HepG2 (cell line): ENCODE data around the gene FAM174C. TPM values are rescaled to one million over a fixed set of nuclear protein-coding genes. Genes with fewer than 3 reads are reported as not detected.

Source experiments
- AGO2 ChIP-seq: fragments of 200-400 bp; formaldehyde crosslinking; optimal IDR thresholded peaks from 2 replicates; pipeline ENCODE3; 2017; ENCODE audit warnings: mild to moderate bottlenecking, low read depth, low read length, moderate library complexity
- BCL6 ChIP-seq: IDR thresholded peaks from 2 replicates; pipeline ENCODE4 v1.6.1; 2016; ENCODE audit warnings: missing genetic modification reagents, missing compliant biosample characterization
- CAMTA2 ChIP-seq: sonication (generic); formaldehyde crosslinking; IDR thresholded peaks from 2 replicates; pipeline ENCODE4 v1.4.0; 2020; ENCODE audit warnings: mild to moderate bottlenecking, missing genetic modification reagents, borderline replicate concordance
- CC2D1A ChIP-seq: sonication (generic); formaldehyde crosslinking; IDR thresholded peaks from 2 replicates; pipeline ENCODE4 v1.8.1; 2023; ENCODE audit warnings: mild to moderate bottlenecking, missing genetic modification reagents
- NCOA2 ChIP-seq: sonication (generic); formaldehyde crosslinking; IDR thresholded peaks from 2 replicates; pipeline ENCODE4 v1.8.0; 2022; ENCODE audit warnings: inconsistent platforms
- NFYC ChIP-seq: IDR thresholded peaks from 2 replicates; pipeline ENCODE4 v1.6.1; 2016; ENCODE audit warnings: missing genetic modification reagents, missing compliant biosample characterization
- PHF8 ChIP-seq: sonication (generic); formaldehyde crosslinking; IDR thresholded peaks from 2 replicates; pipeline ENCODE4 v1.5.0; 2020; ENCODE audit warnings: missing genetic modification reagents
- POLR2A ChIP-seq, 2 experiments: IDR thresholded peaks; 2 replicates each; pipeline ENCODE4 v1.6.1; 2011; ENCODE audit warnings: low read depth in 2 of 2, low read length in 2 of 2, mild to moderate bottlenecking in 1 of 2, moderate library complexity in 1 of 2; ENCODE audit not compliant: insufficient read depth in 1 of 2
- RELA ChIP-seq: sonication (generic); formaldehyde crosslinking; IDR thresholded peaks from 2 replicates; pipeline ENCODE4 v1.4.0; 2020; ENCODE audit warnings: missing genetic modification reagents
- RFX1 ChIP-seq: fragments of 450-650 bp; IDR thresholded peaks from 2 replicates; pipeline ENCODE4 v1.6.1; 2017
- YEATS2 ChIP-seq: sonication (generic); formaldehyde crosslinking; IDR thresholded peaks from 2 replicates; pipeline ENCODE4 v1.4.0; 2020; ENCODE audit warnings: missing genetic modification reagents, borderline replicate concordance
- ZBTB7A ChIP-seq: sonication (generic); formaldehyde crosslinking; IDR thresholded peaks from 2 replicates; pipeline ENCODE4 v1.8.0; 2022; ENCODE audit warnings: mild to moderate bottlenecking, missing genetic modification reagents
- ZMYM4 ChIP-seq: sonication (generic); formaldehyde crosslinking; IDR thresholded peaks from 2 replicates; pipeline ENCODE4 v1.8.1; 2023; ENCODE audit warnings: mild to moderate bottlenecking, missing genetic modification reagents
- ZNF138 ChIP-seq: sonication (generic); formaldehyde crosslinking; IDR thresholded peaks from 2 replicates; pipeline ENCODE4 v1.5.0; 2020; ENCODE audit warnings: mild to moderate bottlenecking, low read depth, missing genetic modification reagents
- ZNF180 ChIP-seq: sonication (generic); formaldehyde crosslinking; IDR thresholded peaks from 2 replicates; pipeline ENCODE4 v1.4.0; 2020; ENCODE audit warnings: low read depth, missing genetic modification reagents, borderline replicate concordance
- ZNF335 ChIP-seq: sonication (generic); formaldehyde crosslinking; IDR thresholded peaks from 2 replicates; pipeline ENCODE4 v1.4.0; 2020; ENCODE audit warnings: missing genetic modification reagents
- ZNF780A ChIP-seq: sonication (generic); formaldehyde crosslinking; IDR thresholded peaks from 2 replicates; pipeline ENCODE4 v1.8.0; 2022; ENCODE audit warnings: mild to moderate bottlenecking, missing genetic modification reagents, moderate library complexity
- ZNF83 ChIP-seq: sonication (generic); formaldehyde crosslinking; IDR thresholded peaks from 2 replicates; pipeline ENCODE4 v1.4.0; 2020; ENCODE audit warnings: missing genetic modification reagents, mild to moderate bottlenecking, borderline replicate concordance
- ZSCAN22 ChIP-seq: sonication (generic); formaldehyde crosslinking; IDR thresholded peaks from 2 replicates; pipeline ENCODE4 v1.4.0; 2020; ENCODE audit warnings: mild to moderate bottlenecking, missing genetic modification reagents
- polyA plus RNA-seq, 8 experiments: library from polyadenylated mRNA; depleted of rRNA in 3 of 8; stranded (reverse) in 7 of 8; unstranded in 1 of 8; fragments of >200 nt; fragmentation: Illumina TruSeq in 4 of 8; extraction: Trizol in 4 of 8; gene quantifications; 2 replicates each; pipeline versions ENCODE4 v1.2.1 to v1.2.3, GENCODE V29; 2011 to 2016; ENCODE audit warnings: low read depth in 4 of 8, missing spikeins in 1 of 8, mixed read lengths in 1 of 8; ENCODE audit not compliant: insufficient read depth in 1 of 8
- total RNA-seq, 5 experiments: library from RNA; depleted of rRNA; stranded (reverse); fragments of >200 nt; fragmentation: Illumina TruSeq; extraction: Trizol; gene quantifications; 2 replicates each; pipeline ENCODE4 v1.2.3, GENCODE V29; 2016; ENCODE audit warnings: low read depth in 1 of 5
- TF ChIP-seq, protein P1 (sequence below): sonication (generic); formaldehyde crosslinking; IDR thresholded peaks from 2 replicates; pipeline ENCODE4 v1.8.0; 2022; ENCODE audit warnings: low read depth, missing genetic modification reagents
- TF ChIP-seq, protein P2 (sequence below): sonication (generic); formaldehyde crosslinking; IDR thresholded peaks from 2 replicates; pipeline ENCODE4 v1.5.0; 2020; ENCODE audit warnings: mild to moderate bottlenecking, missing genetic modification reagents, moderate library complexity
- TF ChIP-seq, protein P3 (sequence below): sonication (generic); formaldehyde crosslinking; IDR thresholded peaks from 2 replicates; pipeline ENCODE4 v1.4.0; 2020; ENCODE audit warnings: missing genetic modification reagents
- TF ChIP-seq, protein P4 (sequence below): sonication (generic); formaldehyde crosslinking; IDR thresholded peaks from 2 replicates; pipeline ENCODE4 v1.4.0; 2020; ENCODE audit warnings: missing genetic modification reagents
- TF ChIP-seq, protein P5 (sequence below): sonication (generic); formaldehyde crosslinking; IDR thresholded peaks from 2 replicates; pipeline ENCODE4 v1.4.0; 2020; ENCODE audit warnings: mild to moderate bottlenecking, missing genetic modification reagents

Gene FAM174C
- total and polyA plus RNA-seq, 2 of the 13 experiments (the other 11 are each of a cell fraction or from before 2014, with no cell fraction given), result 19.5 to 31.3 TPM

GRCh38 chr19:1264801-1265614, 10.3 kb upstream of the FAM174C start (continued):
- TF ChIP-seq, protein P1, sequence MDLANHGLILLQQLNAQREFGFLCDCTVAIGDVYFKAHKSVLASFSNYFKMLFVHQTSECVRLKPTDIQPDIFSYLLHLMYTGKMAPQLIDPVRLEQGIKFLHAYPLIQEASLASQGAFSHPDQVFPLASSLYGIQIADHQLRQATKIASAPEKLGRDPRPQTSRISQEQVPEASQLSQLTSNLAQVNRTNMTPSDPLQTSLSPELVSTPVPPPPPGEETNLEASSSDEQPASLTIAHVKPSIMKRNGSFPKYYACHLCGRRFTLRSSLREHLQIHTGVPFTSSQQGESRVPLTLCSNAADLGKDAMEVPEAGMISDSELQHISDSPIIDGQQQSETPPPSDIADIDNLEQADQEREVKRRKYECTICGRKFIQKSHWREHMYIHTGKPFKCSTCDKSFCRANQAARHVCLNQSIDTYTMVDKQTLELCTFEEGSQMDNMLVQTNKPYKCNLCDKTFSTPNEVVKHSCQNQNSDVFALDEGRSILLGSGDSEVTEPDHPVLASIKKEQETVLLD, result no peak
- TF ChIP-seq ZNF180 (CRISPR knock-in tag) (no peak), AGO2 (peak; percentile 17), ZNF335 (peak; percentile 89), CAMTA2 (no peak), YEATS2 (CRISPR knock-in tag) (0 out of 2 replicates have a peak, but pooled peaks have one; percentile 27), NFYC (CRISPR knock-in tag) (0 out of 2 replicates have a peak, but pooled peaks have one; percentile 8), ZNF138 (CRISPR knock-in tag) (no peak), PHF8 (CRISPR knock-in tag) (peak; percentile 57; the same call in 1 of the 2 replicates), RFX1 (peak; percentile 44; the same call in 1 of the 2 replicates), NCOA2 (CRISPR knock-in tag) (peak; percentile 78), ZMYM4 (CRISPR knock-in tag) (peak; percentile 43; the same call in 1 of the 2 replicates), POLR2A (IDR thresholded peaks at IDR 0.05; ENCODE audit: insufficient read depth in 1 of 2, low read depth in 2 of 2, low read length in 2 of 2) (no peak), ZSCAN22 (CRISPR knock-in tag) (no peak), RELA (CRISPR knock-in tag) (peak; percentile 52; the same call in 1 of the 2 replicates), ZNF83 (CRISPR knock-in tag) (peak; percentile 91; the same call in 1 of the 2 replicates), ZNF780A (CRISPR knock-in tag) (no peak; the same call in 1 of the 2 replicates), BCL6 (CRISPR knock-in tag) (peak; percentile 82; the same call in 1 of the 2 replicates), ZBTB7A (CRISPR knock-in tag) (peak; percentile 98), CC2D1A (CRISPR knock-in tag) (0 out of 2 replicates have a peak, but pooled peaks have one; percentile 49)
- TF ChIP-seq, protein P2, sequence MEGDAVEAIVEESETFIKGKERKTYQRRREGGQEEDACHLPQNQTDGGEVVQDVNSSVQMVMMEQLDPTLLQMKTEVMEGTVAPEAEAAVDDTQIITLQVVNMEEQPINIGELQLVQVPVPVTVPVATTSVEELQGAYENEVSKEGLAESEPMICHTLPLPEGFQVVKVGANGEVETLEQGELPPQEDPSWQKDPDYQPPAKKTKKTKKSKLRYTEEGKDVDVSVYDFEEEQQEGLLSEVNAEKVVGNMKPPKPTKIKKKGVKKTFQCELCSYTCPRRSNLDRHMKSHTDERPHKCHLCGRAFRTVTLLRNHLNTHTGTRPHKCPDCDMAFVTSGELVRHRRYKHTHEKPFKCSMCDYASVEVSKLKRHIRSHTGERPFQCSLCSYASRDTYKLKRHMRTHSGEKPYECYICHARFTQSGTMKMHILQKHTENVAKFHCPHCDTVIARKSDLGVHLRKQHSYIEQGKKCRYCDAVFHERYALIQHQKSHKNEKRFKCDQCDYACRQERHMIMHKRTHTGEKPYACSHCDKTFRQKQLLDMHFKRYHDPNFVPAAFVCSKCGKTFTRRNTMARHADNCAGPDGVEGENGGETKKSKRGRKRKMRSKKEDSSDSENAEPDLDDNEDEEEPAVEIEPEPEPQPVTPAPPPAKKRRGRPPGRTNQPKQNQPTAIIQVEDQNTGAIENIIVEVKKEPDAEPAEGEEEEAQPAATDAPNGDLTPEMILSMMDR (CRISPR knock-in tag), result peak; percentile 15; the same call in 1 of the 2 replicates
- TF ChIP-seq, protein P3, sequence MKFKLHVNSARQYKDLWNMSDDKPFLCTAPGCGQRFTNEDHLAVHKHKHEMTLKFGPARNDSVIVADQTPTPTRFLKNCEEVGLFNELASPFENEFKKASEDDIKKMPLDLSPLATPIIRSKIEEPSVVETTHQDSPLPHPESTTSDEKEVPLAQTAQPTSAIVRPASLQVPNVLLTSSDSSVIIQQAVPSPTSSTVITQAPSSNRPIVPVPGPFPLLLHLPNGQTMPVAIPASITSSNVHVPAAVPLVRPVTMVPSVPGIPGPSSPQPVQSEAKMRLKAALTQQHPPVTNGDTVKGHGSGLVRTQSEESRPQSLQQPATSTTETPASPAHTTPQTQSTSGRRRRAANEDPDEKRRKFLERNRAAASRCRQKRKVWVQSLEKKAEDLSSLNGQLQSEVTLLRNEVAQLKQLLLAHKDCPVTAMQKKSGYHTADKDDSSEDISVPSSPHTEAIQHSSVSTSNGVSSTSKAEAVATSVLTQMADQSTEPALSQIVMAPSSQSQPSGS (CRISPR knock-in tag), result peak; percentile 97
- TF ChIP-seq, protein P4, sequence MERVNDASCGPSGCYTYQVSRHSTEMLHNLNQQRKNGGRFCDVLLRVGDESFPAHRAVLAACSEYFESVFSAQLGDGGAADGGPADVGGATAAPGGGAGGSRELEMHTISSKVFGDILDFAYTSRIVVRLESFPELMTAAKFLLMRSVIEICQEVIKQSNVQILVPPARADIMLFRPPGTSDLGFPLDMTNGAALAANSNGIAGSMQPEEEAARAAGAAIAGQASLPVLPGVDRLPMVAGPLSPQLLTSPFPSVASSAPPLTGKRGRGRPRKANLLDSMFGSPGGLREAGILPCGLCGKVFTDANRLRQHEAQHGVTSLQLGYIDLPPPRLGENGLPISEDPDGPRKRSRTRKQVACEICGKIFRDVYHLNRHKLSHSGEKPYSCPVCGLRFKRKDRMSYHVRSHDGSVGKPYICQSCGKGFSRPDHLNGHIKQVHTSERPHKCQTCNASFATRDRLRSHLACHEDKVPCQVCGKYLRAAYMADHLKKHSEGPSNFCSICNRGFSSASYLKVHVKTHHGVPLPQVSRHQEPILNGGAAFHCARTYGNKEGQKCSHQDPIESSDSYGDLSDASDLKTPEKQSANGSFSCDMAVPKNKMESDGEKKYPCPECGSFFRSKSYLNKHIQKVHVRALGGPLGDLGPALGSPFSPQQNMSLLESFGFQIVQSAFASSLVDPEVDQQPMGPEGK (CRISPR knock-in tag), result peak; percentile 96
- TF ChIP-seq, protein P5, sequence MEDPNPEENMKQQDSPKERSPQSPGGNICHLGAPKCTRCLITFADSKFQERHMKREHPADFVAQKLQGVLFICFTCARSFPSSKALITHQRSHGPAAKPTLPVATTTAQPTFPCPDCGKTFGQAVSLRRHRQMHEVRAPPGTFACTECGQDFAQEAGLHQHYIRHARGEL, result no peak
